Glutamatergic neuron (in vitro differentiated cells): Measurements from ENCODE around the gene YY2. TPM values are rescaled to one million over a fixed set of nuclear protein-coding genes. Genes with fewer than 3 reads are reported as not detected.

Source experiments
- DNase-seq: peaks from one replicate; pipeline ENCODE4 v3.0.0; 2022
- H3K27ac Mint-ChIP-seq: one replicate; pipeline ENCODE4 v1.8.0; 2020; ENCODE audit warnings: mild to moderate bottlenecking, mixed read lengths, inconsistent platforms; ENCODE audit not compliant: unreplicated experiment
- H3K27me3 Mint-ChIP-seq: one replicate; pipeline ENCODE4 v1.8.0; 2020; ENCODE audit warnings: mild to moderate bottlenecking, moderate library complexity, mixed read lengths, inconsistent platforms; ENCODE audit not compliant: unreplicated experiment
- H3K36me3 Mint-ChIP-seq: one replicate; pipeline ENCODE4 v1.8.0; 2020; ENCODE audit warnings: mild to moderate bottlenecking, mixed read lengths, inconsistent platforms; ENCODE audit not compliant: unreplicated experiment
- H3K4me1 Mint-ChIP-seq: one replicate; pipeline ENCODE4 v1.8.0; 2020; ENCODE audit warnings: mild to moderate bottlenecking, low read depth, mixed read lengths, inconsistent platforms; ENCODE audit not compliant: unreplicated experiment
- H3K4me3 Mint-ChIP-seq: one replicate; pipeline ENCODE4 v1.8.0; 2020; ENCODE audit warnings: mild to moderate bottlenecking, mixed read lengths, inconsistent platforms; ENCODE audit not compliant: unreplicated experiment
- H3K9me3 Mint-ChIP-seq: one replicate; pipeline ENCODE4 v1.8.0; 2020; ENCODE audit warnings: mild to moderate bottlenecking, moderate library complexity, mixed read lengths, inconsistent platforms; ENCODE audit not compliant: unreplicated experiment
- CTCF ChIP-seq: fragments of 200-600 bp; sonication (generic); IDR thresholded peaks from one replicate; pipeline ENCODE4 v1.5.0; 2021; ENCODE audit not compliant: partially characterized antibody, unreplicated experiment
- total RNA-seq: library from RNA; stranded (reverse); fragmentation: NEBNext Ultra II Directional; extraction: Animal tissue kit (Norgen Biotek cat#: 25700); gene quantifications from one replicate; pipeline ENCODE4 v1.2.1, GENCODE V29; 2021; ENCODE audit not compliant: unreplicated experiment

The YY2 gene
- total RNA-seq, 1 donor from 2014 or later, result 1.1 TPM

GRCh38 chrX:21839334-21840192, 16.2 kb upstream of the YY2 start, which contains the start of gene MBTPS2:
TSS of gene MBTPS2 (plus strand) at chrX:21839617. CDS start at chrX:21839735, 118 bp downstream.
- peak within 1 kb of the TSS; percentile 91 for H3K27ac Mint-ChIP-seq
- H3K9me3 Mint-ChIP-seq, result no peaks in the 10 kb centered on the region
- no peaks in the 10 kb centered on the region for H3K4me1 Mint-ChIP-seq
- H3K36me3 Mint-ChIP-seq, result no peaks in the 10 kb centered on the region
- H3K4me3 Mint-ChIP-seq, result peak within 1 kb of the TSS; percentile 91
- no peak for TF ChIP-seq CTCF
- no peaks in the 10 kb centered on the region for H3K27me3 Mint-ChIP-seq
- DNase-seq, result peak; percentile 79

GRCh38 chrX:21840193-21840545, 15.6 kb upstream of the YY2 start:
- Mint-ChIP-seq H3K27ac (peak overlapping the region; percentile 91), H3K27me3 (no peaks in the 10 kb centered on the region), H3K4me3 (peak overlapping the region; percentile 91), H3K4me1 (no peaks in the 10 kb centered on the region), H3K36me3 (no peaks in the 10 kb centered on the region), H3K9me3 (no peaks in the 10 kb centered on the region)
- DNase-seq, result no peak
- no peak for TF ChIP-seq CTCF

- no peak for DNase-seq
- Mint-ChIP-seq H3K27me3 (no peaks in the 10 kb centered on the region), H3K9me3 (no peaks in the 10 kb centered on the region), H3K36me3 (no peaks in the 10 kb centered on the region), H3K27ac (no peak overlapping the region), H3K4me3 (no peak overlapping the region), H3K4me1 (peaks cover 3% of the 10 kb centered on the region)
- TF ChIP-seq CTCF, result no peak
Measured at GRCh38 chrX:21843179-21843578, 12.6 kb upstream of the YY2 start.

- Mint-ChIP-seq H3K27ac (no peak overlapping the region), H3K27me3 (no peaks in the 10 kb centered on the region), H3K36me3 (no peaks in the 10 kb centered on the region), H3K4me3 (no peak overlapping the region), H3K9me3 (no peaks in the 10 kb centered on the region), H3K4me1 (peaks cover 3% of the 10 kb centered on the region)
- no peak for TF ChIP-seq CTCF
- no peak for DNase-seq
Measured at GRCh38 chrX:21845096-21845495, 10.7 kb upstream of the YY2 start.

- peak overlapping the region; percentile 28 for H3K27ac Mint-ChIP-seq
- no peak for DNase-seq
- no peaks in the 10 kb centered on the region for H3K9me3 Mint-ChIP-seq
- H3K36me3 Mint-ChIP-seq, result no peaks in the 10 kb centered on the region
- no peaks in the 10 kb centered on the region for H3K27me3 Mint-ChIP-seq
- H3K4me3 Mint-ChIP-seq, result peak overlapping the region; percentile 9
- no peak for TF ChIP-seq CTCF
- peaks cover 3% of the 10 kb centered on the region for H3K4me1 Mint-ChIP-seq
Measured at GRCh38 chrX:21847342-21847741, 8.4 kb upstream of the YY2 start.
